H1 (cell line): ENCODE data around the gene ST8SIA3. TPM values are rescaled to one million over a fixed set of nuclear protein-coding genes. Genes with fewer than 3 reads are reported as not detected.

Experiments used
- FOSL1 ChIP-seq: IDR thresholded peaks from 2 replicates; pipeline ENCODE4 v1.6.1; 2011; ENCODE audit warnings: mild to moderate bottlenecking, low read depth, low read length, moderate library complexity; ENCODE audit not compliant: insufficient read depth
- RBBP5 ChIP-seq: IDR thresholded peaks from 2 replicates; pipeline ENCODE4 v1.7.1; 2012; ENCODE audit warnings: low read depth, mild to moderate bottlenecking, inconsistent platforms, low read length, moderate library complexity, borderline replicate concordance
- SUZ12 ChIP-seq: fragments of 200-600 bp; sonication (generic); IDR thresholded peaks from 2 replicates; pipeline ENCODE4 v1.6.1; 2012; ENCODE audit warnings: mild to moderate bottlenecking, inconsistent platforms, low read length, moderate library complexity, mixed read lengths
- polyA plus RNA-seq, 7 experiments: library from polyadenylated mRNA; depleted of rRNA in 3 of 7; stranded (reverse) in 5 of 7; unstranded in 2 of 7; fragments of >200 nt in 5 of 7; fragments of 200-250 nt in 2 of 7; gene quantifications; 1 replicate in 5 of 7; 2 replicates in 1 of 7; 4 replicates in 1 of 7; pipeline versions ENCODE4 v1.2.1 to v1.2.3, GENCODE V29; 2011 to 2013; ENCODE audit warnings: missing spikeins in 2 of 7, mixed read lengths in 2 of 7
- total RNA-seq: library from RNA; stranded (reverse); fragmentation: NEBNext Ultra II Directional; extraction: Animal tissue kit (Norgen Biotek cat#: 25700); gene quantifications from 2 replicates; pipeline ENCODE4 v1.2.1, GENCODE V29; 2021
- TF ChIP-seq, protein P1 (sequence below), 3 experiments: IDR thresholded peaks; 1 replicate in 2 of 3; 2 replicates in 1 of 3; pipeline versions ENCODE4 v1.5.1 to v1.6.1; 2011; ENCODE audit warnings: low read length in 3 of 3, mild to moderate bottlenecking in 3 of 3, inconsistent platforms in 2 of 3, low read depth in 1 of 3, moderate library complexity in 1 of 3; ENCODE audit not compliant: insufficient read depth in 1 of 3; ENCODE audit errors: control extremely low read depth in 1 of 3
- TF ChIP-seq, protein P2 (sequence below): IDR thresholded peaks from 2 replicates; pipeline ENCODE4 v1.6.1; 2012; ENCODE audit warnings: low read length, inconsistent platforms

ST8SIA3 gene
- total and polyA plus RNA-seq, 2 of the 8 experiments (the other 6 are each of a cell fraction or from before 2014, with no cell fraction given): 1.2 to 3.7 TPM

GRCh38 chr18:57333940-57334339 is 18.4 kb upstream of the ST8SIA3 start (continued):
- TF ChIP-seq, protein P1, sequence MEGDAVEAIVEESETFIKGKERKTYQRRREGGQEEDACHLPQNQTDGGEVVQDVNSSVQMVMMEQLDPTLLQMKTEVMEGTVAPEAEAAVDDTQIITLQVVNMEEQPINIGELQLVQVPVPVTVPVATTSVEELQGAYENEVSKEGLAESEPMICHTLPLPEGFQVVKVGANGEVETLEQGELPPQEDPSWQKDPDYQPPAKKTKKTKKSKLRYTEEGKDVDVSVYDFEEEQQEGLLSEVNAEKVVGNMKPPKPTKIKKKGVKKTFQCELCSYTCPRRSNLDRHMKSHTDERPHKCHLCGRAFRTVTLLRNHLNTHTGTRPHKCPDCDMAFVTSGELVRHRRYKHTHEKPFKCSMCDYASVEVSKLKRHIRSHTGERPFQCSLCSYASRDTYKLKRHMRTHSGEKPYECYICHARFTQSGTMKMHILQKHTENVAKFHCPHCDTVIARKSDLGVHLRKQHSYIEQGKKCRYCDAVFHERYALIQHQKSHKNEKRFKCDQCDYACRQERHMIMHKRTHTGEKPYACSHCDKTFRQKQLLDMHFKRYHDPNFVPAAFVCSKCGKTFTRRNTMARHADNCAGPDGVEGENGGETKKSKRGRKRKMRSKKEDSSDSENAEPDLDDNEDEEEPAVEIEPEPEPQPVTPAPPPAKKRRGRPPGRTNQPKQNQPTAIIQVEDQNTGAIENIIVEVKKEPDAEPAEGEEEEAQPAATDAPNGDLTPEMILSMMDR (IDR thresholded peaks at IDR 0.05; ENCODE audit: control extremely low read depth in 1 of 3, insufficient read depth in 1 of 3, low read depth in 1 of 3, low read length in 3 of 3): no peak
- TF ChIP-seq FOSL1 (no peak), RBBP5 (no peak), SUZ12 (no peak)
- TF ChIP-seq, protein P2, sequence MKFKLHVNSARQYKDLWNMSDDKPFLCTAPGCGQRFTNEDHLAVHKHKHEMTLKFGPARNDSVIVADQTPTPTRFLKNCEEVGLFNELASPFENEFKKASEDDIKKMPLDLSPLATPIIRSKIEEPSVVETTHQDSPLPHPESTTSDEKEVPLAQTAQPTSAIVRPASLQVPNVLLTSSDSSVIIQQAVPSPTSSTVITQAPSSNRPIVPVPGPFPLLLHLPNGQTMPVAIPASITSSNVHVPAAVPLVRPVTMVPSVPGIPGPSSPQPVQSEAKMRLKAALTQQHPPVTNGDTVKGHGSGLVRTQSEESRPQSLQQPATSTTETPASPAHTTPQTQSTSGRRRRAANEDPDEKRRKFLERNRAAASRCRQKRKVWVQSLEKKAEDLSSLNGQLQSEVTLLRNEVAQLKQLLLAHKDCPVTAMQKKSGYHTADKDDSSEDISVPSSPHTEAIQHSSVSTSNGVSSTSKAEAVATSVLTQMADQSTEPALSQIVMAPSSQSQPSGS: no peak
